ENCODE results near the gene TBX19.

TBX19 gene

GRCh38 chr1:168317309-168317708 is 36.6 kb downstream of the TBX19 start:
- no peaks in the 10 kb centered on the region for H3K9me3 Mint-ChIP-seq
- H3K4me1 Mint-ChIP-seq = peaks cover 26% of the 10 kb centered on the region
- no peak for TF ChIP-seq CTCF (IDR thresholded peaks at IDR 0.05; ENCODE audit: unreplicated experiment in 3 of 3)
- no peak overlapping the region for H3K4me3 Mint-ChIP-seq
- H3K36me3 Mint-ChIP-seq (ENCODE audit: low read depth) = no peaks in the 10 kb centered on the region
- no peaks in the 10 kb centered on the region for H3K27me3 Mint-ChIP-seq (ENCODE audit: low read depth)
- no peak overlapping the region for H3K27ac Mint-ChIP-seq

GRCh38 chr1:168319691-168320090 is 39.0 kb downstream of the TBX19 start:
- Mint-ChIP-seq H3K27me3 (ENCODE audit: low read depth) (no peaks in the 10 kb centered on the region), H3K4me1 (peaks cover 26% of the 10 kb centered on the region), H3K27ac (peak overlapping the region in 1 of 3 experiments; percentile 90), H3K4me3 (no peak overlapping the region), H3K9me3 (peaks cover under 1% of the 10 kb centered on the region), H3K36me3 (ENCODE audit: low read depth) (no peaks in the 10 kb centered on the region)
- TF ChIP-seq CTCF (IDR thresholded peaks at IDR 0.05; ENCODE audit: unreplicated experiment in 3 of 3) = no peak

- Mint-ChIP-seq H3K9me3 (peaks cover 3% of the 10 kb centered on the region), H3K4me1 (peaks cover 26% of the 10 kb centered on the region), H3K4me3 (no peak overlapping the region), H3K27me3 (ENCODE audit: low read depth) (no peaks in the 10 kb centered on the region), H3K27ac (peak overlapping the region in 2 of 3 experiments; percentile 62 to 90), H3K36me3 (ENCODE audit: low read depth) (no peaks in the 10 kb centered on the region)
- no peak for TF ChIP-seq CTCF (IDR thresholded peaks at IDR 0.05; ENCODE audit: unreplicated experiment in 3 of 3)
These were observed 39.5 kb downstream of the TBX19 start for GRCh38 chr1:168320149-168320548.

- Mint-ChIP-seq H3K27me3 (ENCODE audit: low read depth) (no peaks in the 10 kb centered on the region), H3K36me3 (ENCODE audit: low read depth) (no peaks in the 10 kb centered on the region), H3K4me1 (peaks cover 26% of the 10 kb centered on the region), H3K4me3 (no peak overlapping the region), H3K9me3 (peaks cover 3% of the 10 kb centered on the region), H3K27ac (peak overlapping the region; percentile 59 to 90 (median 62))
- TF ChIP-seq CTCF (IDR thresholded peaks at IDR 0.05; ENCODE audit: unreplicated experiment in 3 of 3) = no peak
These were observed 40.2 kb downstream of the TBX19 start for GRCh38 chr1:168320800-168321450.

GRCh38 chr1:168321945-168322344 is 41.3 kb downstream of the TBX19 start:
- H3K4me1 Mint-ChIP-seq = peaks cover 26% of the 10 kb centered on the region
- no peaks in the 10 kb centered on the region for H3K36me3 Mint-ChIP-seq (ENCODE audit: low read depth)
- no peaks in the 10 kb centered on the region for H3K27me3 Mint-ChIP-seq (ENCODE audit: low read depth)
- peaks cover 3% of the 10 kb centered on the region for H3K9me3 Mint-ChIP-seq
- H3K4me3 Mint-ChIP-seq = no peak overlapping the region
- H3K27ac Mint-ChIP-seq = peak overlapping the region in 1 of 3 experiments; percentile 61
- no peak for TF ChIP-seq CTCF (IDR thresholded peaks at IDR 0.05; ENCODE audit: unreplicated experiment in 3 of 3)

Measured in nephron (organoid).